ENCODE data around the gene ZNF865.
A peak's percentile ranks its signal among the peaks of the same experiment; 100 is the strongest.

The ZNF865 gene

DNA sequence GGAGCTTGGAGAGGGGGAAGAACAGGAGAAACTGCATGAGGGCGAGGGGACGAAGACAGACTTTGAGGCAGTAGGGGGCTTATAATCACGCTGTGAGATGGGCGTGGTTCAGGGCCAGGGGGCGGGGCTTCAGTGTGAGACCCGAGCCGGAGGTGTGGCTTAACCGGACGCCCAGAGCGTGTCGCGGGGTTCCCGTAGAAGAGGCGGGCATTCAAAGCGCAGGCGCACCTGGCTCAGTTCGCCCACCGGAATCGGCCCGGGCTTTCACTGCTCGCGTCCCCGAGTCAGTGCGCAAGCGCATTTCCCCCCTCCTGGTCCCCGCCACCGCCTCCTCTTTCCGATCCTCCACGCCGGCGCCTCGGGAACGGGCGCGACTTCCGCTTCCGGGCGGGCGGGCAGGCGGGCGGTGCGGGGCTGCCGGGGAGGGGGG, 225 bp upstream of the ZNF865 start:
- Histone ChIP-seq H3K9me3 (ENCODE audit: control insufficient read depth, low read length) (no peaks in the 10 kb centered on the region), H3K27me3 (ENCODE audit: control insufficient read depth, insufficient read depth, low read length, poor library complexity, severe bottlenecking) (no peaks in the 10 kb centered on the region), H3K36me3 (ENCODE audit: control insufficient read depth, insufficient read depth, low read length) (peaks cover 6% of the 10 kb centered on the region), H3K27ac (ENCODE audit: insufficient read depth, low read depth, low read length, poor library complexity, severe bottlenecking) (peak overlapping the region; percentile 97), H3K4me3 (ENCODE audit: insufficient read depth, low read depth, low read length) (peak overlapping the region; percentile 87), H3K4me1 (ENCODE audit: control insufficient read depth, insufficient read depth, low read length) (peaks cover 9% of the 10 kb centered on the region)
- WGBS, 2 experiments = 0% methylated on average over 43 of the region's 43 CpGs

DNA sequence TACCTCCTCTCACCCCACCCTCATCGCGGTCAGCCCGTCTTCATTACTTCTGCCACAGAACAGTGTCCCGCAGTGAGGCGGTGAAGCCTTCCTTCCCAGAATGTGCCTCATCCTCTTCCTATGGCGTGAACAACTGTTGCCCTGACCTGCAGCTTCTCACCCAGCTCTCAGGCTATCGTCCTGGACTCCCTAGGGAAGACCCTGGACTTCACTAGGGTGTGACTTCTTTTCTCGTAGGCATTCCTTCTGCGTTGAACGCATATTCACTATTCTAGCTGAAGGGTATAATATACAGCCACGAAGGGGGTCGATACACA, 982 bp downstream of the ZNF865 start:
- Histone ChIP-seq H3K27me3 (ENCODE audit: control insufficient read depth, insufficient read depth, low read length, poor library complexity, severe bottlenecking) (no peaks in the 10 kb centered on the region), H3K36me3 (ENCODE audit: control insufficient read depth, insufficient read depth, low read length) (peaks cover 6% of the 10 kb centered on the region), H3K27ac (ENCODE audit: insufficient read depth, low read depth, low read length, poor library complexity, severe bottlenecking) (no peak overlapping the region), H3K4me3 (ENCODE audit: insufficient read depth, low read depth, low read length) (peak overlapping the region; percentile 87), H3K4me1 (ENCODE audit: control insufficient read depth, insufficient read depth, low read length) (peaks cover 6% of the 10 kb centered on the region), H3K9me3 (ENCODE audit: control insufficient read depth, low read length) (no peaks in the 10 kb centered on the region)
- 35 to 41% methylated on average over 12 of the region's 12 CpGs for WGBS, 2 experiments

DNA sequence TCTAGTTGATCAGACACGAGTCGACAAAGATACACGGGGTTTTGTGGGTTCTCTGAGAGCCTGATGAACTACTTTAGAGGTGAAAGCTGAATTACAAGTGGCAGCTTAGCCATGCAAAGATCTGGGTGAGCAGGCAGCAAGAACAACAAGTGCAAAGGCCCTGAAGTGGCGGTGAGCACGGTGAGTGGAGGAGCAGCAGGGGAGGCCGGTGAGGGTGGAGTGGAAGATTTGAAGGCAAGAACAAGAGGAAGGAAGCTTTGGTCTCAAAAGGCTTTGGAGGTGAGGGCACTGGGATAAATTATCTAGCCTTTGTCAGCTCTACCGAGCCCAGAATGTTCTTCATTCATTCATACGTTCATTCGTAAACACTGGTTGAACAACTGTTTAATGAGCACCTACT, 1.4 kb downstream of the ZNF865 start:
- Histone ChIP-seq H3K9me3 (ENCODE audit: control insufficient read depth, low read length) (no peaks in the 10 kb centered on the region), H3K27me3 (ENCODE audit: control insufficient read depth, insufficient read depth, low read length, poor library complexity, severe bottlenecking) (no peaks in the 10 kb centered on the region), H3K4me3 (ENCODE audit: insufficient read depth, low read depth, low read length) (peak overlapping the region; percentile 87), H3K27ac (ENCODE audit: insufficient read depth, low read depth, low read length, poor library complexity, severe bottlenecking) (no peak overlapping the region), H3K36me3 (ENCODE audit: control insufficient read depth, insufficient read depth, low read length) (peaks cover 6% of the 10 kb centered on the region), H3K4me1 (ENCODE audit: control insufficient read depth, insufficient read depth, low read length) (peaks cover 6% of the 10 kb centered on the region)
- 90 to 93% methylated on average over 9 of the region's 9 CpGs for WGBS, 2 experiments

DNA sequence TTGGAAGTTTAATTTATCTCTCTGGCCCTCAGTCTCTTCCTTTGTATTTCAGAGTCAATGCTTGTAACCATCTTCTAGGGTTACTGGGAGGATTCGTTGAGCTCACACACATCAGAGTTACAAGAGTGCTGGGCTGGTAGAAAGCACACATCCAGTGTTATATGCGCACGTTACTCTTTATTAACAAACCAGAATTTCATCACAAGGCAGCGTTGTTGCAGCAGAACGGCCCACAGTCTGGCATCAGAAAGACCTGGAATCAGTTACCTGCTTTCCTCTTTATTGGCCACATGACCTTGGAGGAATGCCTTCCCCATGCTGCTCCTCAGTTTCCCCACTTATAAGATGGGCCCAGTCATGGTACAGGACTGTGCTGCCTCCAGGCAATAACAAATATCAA, 3.9 kb downstream of the ZNF865 start:
- no peak overlapping the region for H3K27ac ChIP-seq (ENCODE audit: insufficient read depth, low read depth, low read length, poor library complexity, severe bottlenecking)
- H3K4me1 ChIP-seq (ENCODE audit: control insufficient read depth, insufficient read depth, low read length) = peaks cover 6% of the 10 kb centered on the region
- no peaks in the 10 kb centered on the region for H3K9me3 ChIP-seq (ENCODE audit: control insufficient read depth, low read length)
- no peak overlapping the region for H3K4me3 ChIP-seq (ENCODE audit: insufficient read depth, low read depth, low read length)
- peaks cover 11% of the 10 kb centered on the region for H3K36me3 ChIP-seq (ENCODE audit: control insufficient read depth, insufficient read depth, low read length)
- 95% methylated on average over 5 of the region's 5 CpGs for WGBS, 2 experiments
- no peaks in the 10 kb centered on the region for H3K27me3 ChIP-seq (ENCODE audit: control insufficient read depth, insufficient read depth, low read length, poor library complexity, severe bottlenecking)

DNA sequence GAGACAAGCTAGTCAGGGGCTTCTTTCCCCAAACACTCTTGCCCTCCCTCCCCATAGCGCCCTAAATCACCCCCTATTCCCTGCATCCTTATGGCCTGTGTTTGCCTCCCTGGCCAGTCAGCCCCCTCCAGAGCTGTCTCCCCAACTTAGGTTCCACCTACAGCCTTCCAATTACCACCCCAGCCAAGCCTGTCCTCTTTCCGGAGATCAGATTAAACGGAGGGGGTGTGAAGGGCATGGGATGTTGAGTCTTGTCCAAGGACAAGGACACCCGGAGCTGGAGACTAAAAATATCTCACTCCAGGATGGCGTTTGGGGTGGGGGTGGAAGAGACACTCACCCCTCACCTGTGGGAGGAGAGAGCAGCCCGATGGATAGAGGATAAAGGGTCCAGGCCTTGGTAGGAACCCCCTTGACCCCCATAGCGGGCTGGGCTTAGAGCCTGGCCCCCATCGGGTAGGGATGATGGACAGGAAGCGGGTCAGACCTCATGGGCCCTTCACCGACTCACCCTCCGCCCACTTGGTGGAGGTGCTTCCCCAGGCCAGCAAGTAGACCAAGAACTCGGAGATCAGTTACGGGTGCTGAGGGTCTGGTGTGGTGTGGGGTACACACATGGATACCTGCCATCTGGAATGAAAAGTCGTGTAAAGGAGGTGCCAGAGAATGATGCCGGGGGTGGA, 6.0 kb downstream of the ZNF865 start:
- no peaks in the 10 kb centered on the region for H3K9me3 ChIP-seq (ENCODE audit: control insufficient read depth, low read length)
- WGBS, 2 experiments = 95 to 96% methylated on average over 15 of the region's 15 CpGs
- peaks cover 16% of the 10 kb centered on the region for H3K36me3 ChIP-seq (ENCODE audit: control insufficient read depth, insufficient read depth, low read length)
- H3K27ac ChIP-seq (ENCODE audit: insufficient read depth, low read depth, low read length, poor library complexity, severe bottlenecking) = no peak overlapping the region
- no peak overlapping the region for H3K4me3 ChIP-seq (ENCODE audit: insufficient read depth, low read depth, low read length)
- H3K4me1 ChIP-seq (ENCODE audit: control insufficient read depth, insufficient read depth, low read length) = peaks cover 4% of the 10 kb centered on the region
- no peaks in the 10 kb centered on the region for H3K27me3 ChIP-seq (ENCODE audit: control insufficient read depth, insufficient read depth, low read length, poor library complexity, severe bottlenecking)

DNA sequence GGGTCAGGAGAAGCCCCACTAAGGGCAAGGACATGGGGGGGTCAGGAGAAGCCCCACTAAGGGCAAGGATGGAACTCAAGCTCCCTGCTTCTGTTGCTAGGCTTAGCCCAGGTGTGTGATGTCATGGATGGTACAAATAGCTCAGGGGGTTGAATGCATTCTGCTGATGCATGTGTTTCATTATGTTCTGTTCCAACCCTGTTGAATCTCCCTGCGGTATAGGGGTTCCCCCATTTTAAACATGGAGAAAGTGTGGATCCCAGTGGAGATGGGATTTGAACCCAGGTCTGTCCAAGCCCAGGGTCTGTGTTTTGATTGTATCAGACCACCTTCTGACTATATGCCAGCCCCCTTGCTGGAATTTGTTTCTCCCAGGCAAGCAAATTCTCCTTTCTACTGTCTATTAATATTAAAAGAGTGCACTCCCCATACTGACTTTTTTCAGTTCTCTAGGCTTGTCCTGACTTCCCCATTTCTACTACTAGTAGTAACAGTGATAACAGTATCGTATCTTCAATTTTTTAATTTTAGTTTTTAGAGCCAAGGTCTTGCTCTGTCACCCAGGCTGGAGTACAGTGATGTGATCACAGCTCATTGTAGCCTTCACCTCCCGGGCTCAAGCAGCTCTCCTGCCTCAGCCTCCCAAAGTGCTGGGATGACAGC, 6.7 kb downstream of the ZNF865 start:
- H3K36me3 ChIP-seq (ENCODE audit: control insufficient read depth, insufficient read depth, low read length) = peaks cover 16% of the 10 kb centered on the region
- H3K4me3 ChIP-seq (ENCODE audit: insufficient read depth, low read depth, low read length) = no peak overlapping the region
- H3K27me3 ChIP-seq (ENCODE audit: control insufficient read depth, insufficient read depth, low read length, poor library complexity, severe bottlenecking) = no peaks in the 10 kb centered on the region
- no peaks in the 10 kb centered on the region for H3K4me1 ChIP-seq (ENCODE audit: control insufficient read depth, insufficient read depth, low read length)
- no peaks in the 10 kb centered on the region for H3K9me3 ChIP-seq (ENCODE audit: control insufficient read depth, low read length)
- H3K27ac ChIP-seq (ENCODE audit: insufficient read depth, low read depth, low read length, poor library complexity, severe bottlenecking) = no peak overlapping the region
- WGBS, 2 experiments = 96 to 98% methylated on average over 3 of the region's 3 CpGs

DNA sequence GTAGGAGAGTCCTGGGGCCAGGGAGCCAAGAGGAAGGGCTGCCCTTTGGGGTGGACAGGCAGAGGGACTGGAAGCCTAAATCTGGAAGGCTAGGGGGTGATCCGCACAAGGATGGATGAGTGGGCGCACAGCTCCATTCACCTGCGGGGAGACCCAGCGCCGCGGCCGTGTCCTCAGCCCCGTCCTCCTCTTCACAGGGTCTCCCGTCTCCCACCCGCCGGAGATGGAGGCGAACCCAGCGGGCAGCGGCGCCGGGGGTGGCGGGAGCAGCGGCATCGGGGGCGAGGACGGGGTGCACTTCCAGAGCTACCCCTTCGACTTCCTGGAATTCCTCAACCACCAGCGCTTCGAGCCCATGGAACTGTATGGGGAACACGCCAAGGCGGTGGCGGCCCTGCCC, 7.9 kb downstream of the ZNF865 start:
- Histone ChIP-seq H3K27me3 (ENCODE audit: control insufficient read depth, insufficient read depth, low read length, poor library complexity, severe bottlenecking) (no peaks in the 10 kb centered on the region), H3K4me1 (ENCODE audit: control insufficient read depth, insufficient read depth, low read length) (no peaks in the 10 kb centered on the region), H3K27ac (ENCODE audit: insufficient read depth, low read depth, low read length, poor library complexity, severe bottlenecking) (no peak overlapping the region), H3K9me3 (ENCODE audit: control insufficient read depth, low read length) (no peaks in the 10 kb centered on the region), H3K4me3 (ENCODE audit: insufficient read depth, low read depth, low read length) (no peak overlapping the region), H3K36me3 (ENCODE audit: control insufficient read depth, insufficient read depth, low read length) (peaks cover 20% of the 10 kb centered on the region)
- 96 to 97% methylated on average over 27 of the region's 27 CpGs for WGBS, 2 experiments

DNA sequence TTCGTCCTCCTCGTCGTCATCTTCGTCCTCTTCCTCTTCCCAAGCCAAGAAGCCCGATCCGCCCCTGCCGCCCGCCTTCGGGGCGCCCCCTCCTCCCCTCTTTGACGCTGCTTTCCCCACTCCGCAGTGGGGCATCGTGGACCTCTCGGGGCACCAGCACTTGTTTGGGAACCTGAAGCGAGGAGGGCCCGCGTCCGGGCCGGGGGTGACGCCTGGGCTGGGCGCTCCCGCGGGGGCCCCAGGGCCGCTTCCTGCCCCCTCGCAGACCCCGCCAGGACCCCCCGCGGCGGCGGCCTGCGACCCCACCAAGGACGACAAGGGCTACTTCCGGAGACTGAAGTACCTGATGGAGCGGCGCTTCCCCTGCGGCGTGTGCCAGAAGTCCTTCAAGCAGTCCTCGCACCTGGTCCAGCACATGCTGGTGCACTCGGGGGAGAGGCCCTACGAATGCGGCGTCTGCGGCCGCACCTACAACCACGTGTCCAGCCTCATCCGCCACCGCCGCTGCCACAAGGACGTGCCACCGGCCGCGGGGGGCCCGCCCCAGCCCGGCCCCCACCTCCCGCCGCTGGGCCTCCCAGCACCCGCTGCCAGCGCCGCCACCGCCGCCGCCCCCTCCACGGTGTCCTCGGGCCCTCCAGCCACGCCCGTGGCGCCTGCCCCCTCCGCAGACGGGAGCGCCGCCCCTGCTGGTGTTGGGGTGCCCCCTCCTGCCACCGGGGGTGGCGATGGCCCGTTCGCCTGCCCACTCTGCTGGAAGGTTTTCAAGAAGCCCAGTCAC, 8.7 kb downstream of the ZNF865 start:
- no peaks in the 10 kb centered on the region for H3K9me3 ChIP-seq (ENCODE audit: control insufficient read depth, low read length)
- no peaks in the 10 kb centered on the region for H3K27me3 ChIP-seq (ENCODE audit: control insufficient read depth, insufficient read depth, low read length, poor library complexity, severe bottlenecking)

DNA sequence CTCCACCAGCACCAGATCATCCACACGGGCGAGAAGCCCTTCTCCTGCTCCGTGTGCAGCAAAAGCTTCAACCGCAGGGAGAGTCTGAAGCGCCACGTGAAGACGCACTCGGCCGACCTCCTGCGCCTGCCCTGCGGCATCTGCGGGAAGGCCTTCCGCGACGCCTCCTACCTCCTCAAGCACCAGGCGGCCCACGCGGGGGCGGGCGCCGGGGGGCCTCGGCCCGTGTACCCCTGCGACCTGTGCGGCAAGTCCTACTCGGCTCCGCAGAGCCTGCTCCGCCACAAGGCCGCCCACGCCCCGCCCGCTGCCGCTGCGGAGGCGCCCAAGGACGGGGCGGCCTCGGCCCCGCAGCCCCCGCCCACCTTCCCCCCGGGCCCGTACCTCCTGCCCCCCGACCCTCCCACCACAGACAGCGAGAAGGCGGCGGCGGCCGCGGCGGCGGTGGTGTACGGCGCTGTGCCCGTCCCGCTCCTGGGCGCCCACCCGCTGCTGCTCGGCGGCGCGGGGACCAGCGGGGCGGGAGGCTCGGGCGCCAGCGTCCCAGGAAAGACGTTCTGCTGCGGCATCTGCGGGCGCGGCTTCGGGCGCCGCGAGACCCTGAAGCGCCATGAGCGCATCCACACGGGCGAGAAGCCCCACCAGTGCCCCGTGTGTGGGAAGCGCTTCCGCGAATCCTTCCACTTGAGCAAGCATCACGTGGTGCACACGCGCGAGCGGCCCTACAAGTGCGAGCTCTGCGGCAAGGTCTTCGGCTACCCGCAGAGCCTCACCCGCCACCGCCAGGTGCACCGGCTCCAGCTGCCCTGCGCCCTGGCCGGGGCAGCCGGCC, 9.5 kb downstream of the ZNF865 start:
- H3K9me3 ChIP-seq (ENCODE audit: control insufficient read depth, low read length) = no peaks in the 10 kb centered on the region
- 96 to 97% methylated on average over 95 to 98 of the region's 98 CpGs for WGBS, 2 experiments
- no peak overlapping the region for H3K27ac ChIP-seq (ENCODE audit: insufficient read depth, low read depth, low read length, poor library complexity, severe bottlenecking)
- H3K27me3 ChIP-seq (ENCODE audit: control insufficient read depth, insufficient read depth, low read length, poor library complexity, severe bottlenecking) = no peaks in the 10 kb centered on the region
- H3K4me1 ChIP-seq (ENCODE audit: control insufficient read depth, insufficient read depth, low read length) = no peaks in the 10 kb centered on the region
- H3K36me3 ChIP-seq (ENCODE audit: control insufficient read depth, insufficient read depth, low read length) = peaks cover 14% of the 10 kb centered on the region
- no peak overlapping the region for H3K4me3 ChIP-seq (ENCODE audit: insufficient read depth, low read depth, low read length)

More for the DNA sequence above, 8.7 kb downstream of the ZNF865 start:
- WGBS, 2 experiments = 96% methylated on average over 75 of the region's 75 CpGs
- H3K36me3 ChIP-seq (ENCODE audit: control insufficient read depth, insufficient read depth, low read length) = peaks cover 18% of the 10 kb centered on the region
- no peaks in the 10 kb centered on the region for H3K4me1 ChIP-seq (ENCODE audit: control insufficient read depth, insufficient read depth, low read length)
- H3K27ac ChIP-seq (ENCODE audit: insufficient read depth, low read depth, low read length, poor library complexity, severe bottlenecking) = no peak overlapping the region
- H3K4me3 ChIP-seq (ENCODE audit: insufficient read depth, low read depth, low read length) = no peak overlapping the region
